Suppressor macrophage treated with lipopolysaccharide for 1 hour (primary cell): ENCODE results near the gene RREB1.

Source experiments
- DNase-seq, 3 donors: peaks; one replicate each; pipeline ENCODE4 v3.0.0-alpha.2; 2020 to 2022

RREB1 gene

DNA sequence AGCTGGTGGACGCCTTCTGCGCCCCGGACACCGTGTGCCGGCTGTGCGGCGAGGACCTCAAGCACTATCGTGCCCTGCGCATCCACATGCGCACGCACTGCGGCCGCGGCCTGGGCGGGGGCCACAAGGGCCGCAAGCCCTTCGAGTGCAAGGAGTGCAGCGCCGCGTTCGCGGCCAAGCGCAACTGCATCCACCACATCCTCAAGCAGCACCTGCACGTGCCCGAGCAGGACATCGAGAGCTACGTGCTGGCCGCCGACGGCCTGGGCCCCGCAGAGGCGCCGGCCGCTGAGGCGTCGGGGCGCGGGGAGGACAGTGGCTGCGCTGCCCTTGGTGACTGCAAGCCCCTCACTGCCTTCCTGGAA is 122.5 kb downstream of the RREB1 start:
- DNase-seq: no peak

DNA sequence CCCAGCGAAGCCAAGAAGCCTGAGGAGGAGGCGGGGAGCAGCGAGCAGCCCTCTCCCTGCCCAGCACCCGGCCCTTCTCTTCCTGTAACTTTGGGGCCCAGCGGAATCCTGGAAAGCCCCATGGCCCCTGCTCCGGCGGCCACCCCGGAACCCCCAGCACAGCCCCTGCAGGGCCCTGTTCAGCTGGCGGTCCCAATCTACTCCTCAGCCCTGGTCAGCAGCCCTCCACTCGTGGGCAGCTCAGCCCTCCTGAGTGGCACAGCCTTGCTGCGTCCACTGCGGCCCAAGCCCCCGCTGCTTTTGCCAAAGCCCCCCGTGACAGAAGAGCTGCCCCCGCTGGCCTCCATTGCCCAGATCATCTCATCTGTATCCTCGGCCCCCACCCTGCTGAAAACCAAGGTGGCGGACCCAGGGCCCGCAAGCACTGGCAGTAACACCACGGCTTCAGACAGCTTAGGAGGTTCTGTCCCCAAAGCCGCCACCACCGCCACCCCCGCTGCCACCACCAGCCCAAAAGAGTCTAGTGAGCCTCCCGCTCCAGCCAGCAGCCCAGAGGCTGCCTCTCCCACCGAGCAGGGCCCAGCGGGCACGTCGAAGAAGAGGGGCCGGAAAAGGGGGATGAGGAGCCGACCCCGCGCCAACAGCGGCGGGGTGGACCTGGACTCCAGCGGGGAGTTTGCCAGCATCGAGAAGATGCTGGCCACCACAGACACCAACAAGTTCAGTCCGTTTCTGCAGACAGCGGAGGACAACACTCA is 123.4 kb downstream of the RREB1 start:
- DNase-seq: no peak

DNA sequence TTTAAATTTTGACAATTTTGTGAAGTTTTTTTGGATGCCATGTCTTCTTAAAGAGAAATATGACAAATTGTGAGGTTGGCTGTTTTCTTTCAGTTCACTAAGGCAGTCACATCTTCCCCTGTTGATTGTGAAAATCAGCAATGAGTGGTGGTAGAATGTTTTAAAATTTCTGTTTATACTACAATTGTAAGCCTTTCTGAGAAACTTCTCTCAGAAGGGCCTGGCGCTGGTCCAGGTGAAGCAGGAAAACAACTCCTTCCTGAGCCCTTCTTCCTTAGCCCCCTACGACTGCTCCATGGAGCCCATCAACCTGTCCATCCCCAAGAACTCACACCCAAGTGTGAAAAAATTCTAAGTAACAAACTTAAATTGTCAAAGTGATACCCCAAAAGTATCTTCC is 124.6 kb downstream of the RREB1 start:
- DNase-seq: no peak

DNA sequence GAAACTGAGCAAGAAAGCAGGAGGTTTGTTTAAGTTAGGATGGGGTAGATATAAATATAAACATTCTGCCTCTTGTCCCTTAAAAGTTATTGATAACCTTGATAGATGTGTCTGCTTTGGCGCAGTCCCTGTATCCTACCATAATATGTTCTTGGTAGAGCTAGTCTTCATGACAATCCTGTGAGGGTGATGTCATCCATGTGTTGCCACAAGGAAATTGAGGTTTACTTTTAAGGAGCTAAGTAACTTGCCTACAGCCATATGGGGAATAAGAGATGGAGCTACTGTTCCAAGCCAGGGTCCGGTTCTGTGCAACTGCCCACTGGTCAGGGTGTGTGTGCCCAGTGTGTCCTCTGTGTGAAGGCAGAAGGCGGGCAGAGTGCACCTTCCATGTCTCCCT is 126.8 kb downstream of the RREB1 start:
- no peak for DNase-seq

DNA sequence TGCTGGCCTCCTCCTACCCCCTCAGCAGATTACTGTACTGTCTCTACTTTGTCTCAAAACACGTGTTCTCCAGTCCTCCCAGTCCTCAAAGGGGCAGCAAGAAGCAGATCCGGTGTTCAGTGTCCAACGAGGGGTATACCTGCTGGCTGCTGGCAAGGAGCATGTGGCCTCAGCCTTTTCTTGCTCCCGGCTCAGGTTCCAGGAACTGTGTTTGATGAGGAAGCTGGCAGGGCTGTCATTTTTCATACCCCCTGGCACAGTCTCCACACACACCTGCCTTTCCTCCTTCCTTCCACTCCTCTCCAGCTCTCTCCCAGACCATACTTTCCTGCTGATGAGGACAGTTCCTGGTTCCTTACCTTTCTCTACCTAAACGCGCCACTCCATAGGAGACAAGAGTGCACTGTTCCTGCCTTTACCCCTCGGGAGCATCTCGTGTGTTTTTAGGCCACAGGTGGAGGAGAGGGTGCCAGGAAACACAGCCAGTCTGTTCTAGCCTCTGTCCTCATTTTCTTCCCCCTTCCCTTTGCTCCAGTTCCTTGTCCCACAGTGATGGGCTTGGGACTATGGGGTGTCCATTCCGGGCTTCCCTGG is 128.0 kb downstream of the RREB1 start:
- no peak for DNase-seq

DNA sequence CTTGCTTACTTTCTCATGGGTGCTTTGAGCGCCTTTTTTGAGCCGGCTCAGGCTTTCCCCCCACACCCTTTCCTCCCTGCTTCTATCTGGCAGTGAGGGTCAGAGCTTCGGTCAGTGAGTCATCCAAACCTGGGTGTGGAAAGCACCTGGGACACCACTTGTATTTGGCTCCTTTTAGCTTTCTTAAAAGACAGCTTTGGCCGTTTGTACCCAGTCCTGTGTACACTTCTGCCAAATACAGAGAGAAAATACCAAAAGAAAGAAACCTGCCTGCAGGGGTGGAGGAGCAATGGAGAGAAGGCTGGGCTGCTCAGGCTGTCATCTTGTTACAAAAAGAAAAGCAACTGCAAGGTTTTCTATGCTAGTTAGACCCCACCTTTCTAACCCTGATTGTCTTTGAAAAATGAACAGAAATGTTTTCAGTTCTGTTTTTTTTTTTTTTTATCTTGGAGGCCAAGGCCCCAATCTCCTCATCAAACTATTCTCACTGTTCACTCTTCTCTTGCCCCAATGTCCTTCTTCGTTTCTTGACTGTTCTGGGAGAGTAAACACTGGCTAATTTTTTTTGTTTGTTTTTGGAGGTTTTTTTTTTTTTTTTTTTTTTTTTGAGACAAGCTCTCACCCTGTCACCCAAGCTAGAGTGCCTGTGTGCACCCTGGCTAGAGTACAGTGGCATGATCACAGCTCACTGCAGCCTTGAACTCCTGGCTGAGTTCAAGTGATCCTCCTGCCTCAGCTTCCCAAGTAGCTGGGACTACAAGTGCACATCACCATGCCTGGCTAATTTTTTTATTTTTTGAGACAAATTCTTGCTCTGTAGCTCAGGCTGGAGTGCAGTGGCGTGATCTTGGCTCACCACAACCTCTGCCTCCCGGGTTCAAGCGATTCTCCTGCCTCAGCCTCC is 128.8 kb downstream of the RREB1 start:
- DNase-seq: no peak

DNA sequence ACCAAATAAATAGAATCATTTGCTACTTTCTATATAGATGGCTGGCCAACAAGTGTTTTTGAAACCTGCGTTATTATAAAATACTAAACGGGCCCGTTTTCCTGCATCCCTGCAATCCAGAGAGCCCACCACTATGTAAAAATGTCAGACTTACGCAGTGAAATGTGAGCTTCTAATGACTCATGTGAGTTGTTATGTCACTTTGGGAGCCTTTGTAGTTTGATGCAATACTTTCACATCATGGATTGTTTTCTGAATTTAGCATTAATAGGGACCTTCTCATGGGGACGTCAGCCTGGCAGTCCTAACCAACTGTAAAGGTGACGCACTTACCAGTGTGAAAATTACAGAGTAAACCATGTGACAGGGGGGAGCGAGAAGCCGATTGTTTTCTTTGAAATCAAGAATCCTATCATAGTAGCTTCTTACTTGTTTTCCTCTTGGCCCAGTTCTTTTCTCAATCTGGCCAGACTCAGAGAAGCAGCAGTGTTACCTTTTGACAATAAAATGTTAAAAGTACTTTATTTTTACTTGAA is 130.0 kb downstream of the RREB1 start:
- peak in 1 of 3 donors; percentile 29 for DNase-seq

DNA sequence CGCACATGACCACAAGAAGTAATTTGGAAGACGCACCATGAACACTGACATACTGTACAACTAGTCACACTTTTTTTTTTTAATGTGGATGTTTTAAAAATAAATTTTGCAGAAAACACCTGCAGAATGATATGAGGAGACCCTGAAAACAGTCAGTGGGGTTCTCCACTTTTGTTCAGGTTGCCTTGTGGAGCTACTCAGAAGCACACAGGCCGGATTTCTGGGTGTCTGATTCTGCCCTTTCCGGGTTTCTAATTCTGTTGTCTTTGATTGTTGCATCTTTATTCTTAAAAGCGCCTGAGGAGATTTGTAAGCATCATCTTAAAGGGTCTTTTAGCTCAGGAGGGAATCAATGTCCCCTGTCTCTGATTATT is 130.8 kb downstream of the RREB1 start:
- no peak for DNase-seq

DNA sequence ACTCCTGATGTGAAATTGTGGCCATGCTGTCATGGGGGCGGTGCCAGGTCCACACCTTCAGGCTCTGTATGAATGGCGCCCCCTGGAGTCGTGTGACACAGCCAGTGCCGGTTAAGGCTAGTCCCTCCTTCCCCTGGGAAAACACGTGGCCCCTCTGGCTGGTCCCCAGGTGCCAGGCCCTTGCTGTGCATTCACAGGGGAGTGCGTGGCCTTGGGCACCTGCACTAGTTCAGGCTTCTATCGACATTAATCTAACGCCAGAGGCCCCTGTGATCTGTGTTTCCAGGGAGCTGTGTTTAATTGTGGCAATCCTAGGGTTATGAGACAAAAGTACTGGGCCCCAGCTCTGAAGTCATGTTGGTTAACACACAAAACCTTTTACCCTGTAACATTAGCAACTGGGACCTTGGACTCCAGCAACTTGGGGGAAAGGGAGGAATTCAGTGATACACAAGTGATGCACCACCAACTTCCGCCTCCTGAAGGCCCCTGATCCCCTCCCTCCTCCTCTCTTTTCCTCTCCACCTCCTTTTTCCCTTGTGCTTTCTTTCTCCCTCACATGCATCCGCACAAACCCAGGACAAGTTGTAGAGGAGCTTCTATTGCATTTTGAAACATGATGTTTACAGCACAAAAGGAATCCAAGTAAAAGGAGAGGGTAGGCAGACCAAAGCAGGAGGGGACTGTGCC is 131.3 kb downstream of the RREB1 start:
- DNase-seq: peak; percentile 78 to 90 (median 80)

DNA sequence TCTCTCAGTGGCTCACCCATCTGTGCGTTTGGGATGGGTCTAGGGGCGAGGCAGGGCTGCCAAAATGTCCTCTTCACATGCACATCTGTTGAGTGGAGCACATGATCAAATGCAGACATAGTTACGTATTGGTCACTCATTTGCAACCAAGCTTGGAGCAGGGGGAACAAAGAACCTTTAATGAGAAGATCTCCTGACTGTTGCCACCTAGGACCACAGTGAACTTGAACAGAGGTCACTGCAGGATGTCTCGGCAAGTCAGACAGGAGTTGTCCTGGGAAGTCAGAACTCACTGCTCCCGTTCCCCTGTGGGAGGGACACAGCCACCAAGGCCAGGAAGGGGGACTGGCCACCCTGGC is 131.8 kb downstream of the RREB1 start:
- no peak for DNase-seq

DNA sequence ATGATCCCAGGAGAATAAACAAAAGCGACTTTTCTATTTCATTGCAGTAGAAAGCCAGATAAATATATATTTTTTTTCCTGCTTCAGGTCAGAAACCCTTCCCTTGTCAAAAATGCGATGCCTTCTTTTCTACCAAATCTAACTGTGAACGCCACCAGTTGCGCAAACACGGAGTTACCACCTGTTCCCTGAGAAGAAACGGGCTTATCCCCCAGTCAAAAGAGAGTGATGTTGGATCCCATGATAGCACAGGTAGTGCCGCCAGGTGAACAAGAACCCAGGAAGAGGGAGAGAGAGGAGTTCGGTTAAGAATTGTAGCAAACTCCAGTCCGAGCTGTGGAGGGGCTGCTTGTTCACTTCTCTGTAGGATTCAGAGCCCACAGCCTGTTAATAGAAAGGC is 132.6 kb downstream of the RREB1 start:
- DNase-seq: no peak

DNA sequence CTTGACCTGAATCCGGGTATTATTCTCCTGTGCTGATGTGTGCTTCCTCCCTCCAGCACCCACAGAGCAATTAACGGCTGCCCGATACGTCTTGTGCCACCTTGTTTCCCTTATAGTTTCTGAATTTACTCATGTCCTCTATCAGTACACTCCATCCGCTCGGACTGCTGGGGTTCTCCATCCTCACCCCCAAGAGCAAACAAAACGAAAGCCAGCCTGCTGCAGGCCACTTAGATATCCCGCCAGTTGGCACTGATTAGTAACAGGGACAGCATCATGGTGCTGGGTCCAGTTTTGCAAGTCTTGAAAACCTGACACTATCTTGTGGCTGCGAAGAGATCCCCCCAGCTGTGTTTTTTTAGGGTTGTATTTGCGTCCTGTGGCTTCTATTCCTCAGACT is 133.4 kb downstream of the RREB1 start:
- DNase-seq: no peak

DNA sequence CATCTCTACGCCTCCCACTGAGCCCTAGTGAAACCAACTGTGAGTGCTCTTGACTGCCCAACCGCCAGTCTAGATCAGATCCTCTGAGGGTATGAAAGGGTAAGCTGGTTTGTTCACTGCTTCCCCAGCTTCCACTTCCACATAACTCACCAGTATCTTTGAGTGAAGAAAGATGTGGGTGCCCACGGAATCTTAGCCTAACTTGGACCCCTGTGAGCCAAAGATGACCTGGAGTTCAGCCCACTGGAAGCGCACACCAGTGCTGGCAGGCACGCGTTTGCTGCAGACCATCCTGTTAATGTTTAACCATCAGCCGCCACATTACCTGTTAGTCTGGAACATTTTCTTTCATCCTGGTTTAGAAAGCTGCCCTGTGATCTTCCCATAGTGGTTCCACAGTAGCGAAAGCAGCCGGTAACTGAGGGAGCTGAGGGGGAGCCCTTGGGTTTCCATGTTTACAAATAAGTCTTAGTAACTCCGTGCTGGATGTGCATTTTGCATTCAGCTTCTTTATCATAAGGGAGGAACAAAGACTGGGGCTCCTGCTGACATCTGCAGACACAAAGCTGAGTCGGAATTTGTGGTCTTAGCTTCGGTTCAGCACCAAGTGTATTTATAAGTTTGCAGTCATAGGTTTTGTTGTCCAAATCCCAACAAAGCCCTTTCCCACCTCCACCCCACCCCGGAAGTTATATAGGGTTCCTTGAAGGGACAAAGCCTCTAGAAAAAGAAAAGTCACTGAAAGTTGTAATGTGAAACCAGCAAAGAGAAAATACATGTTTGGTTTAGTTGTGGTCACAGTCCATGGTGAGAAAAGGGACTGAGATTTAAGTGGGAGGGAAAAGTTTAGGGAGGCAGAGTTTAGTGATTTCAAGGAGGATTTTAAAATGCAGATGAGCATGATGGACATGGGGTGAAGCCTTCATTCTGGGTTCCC is 134.2 kb downstream of the RREB1 start:
- no peak for DNase-seq

DNA sequence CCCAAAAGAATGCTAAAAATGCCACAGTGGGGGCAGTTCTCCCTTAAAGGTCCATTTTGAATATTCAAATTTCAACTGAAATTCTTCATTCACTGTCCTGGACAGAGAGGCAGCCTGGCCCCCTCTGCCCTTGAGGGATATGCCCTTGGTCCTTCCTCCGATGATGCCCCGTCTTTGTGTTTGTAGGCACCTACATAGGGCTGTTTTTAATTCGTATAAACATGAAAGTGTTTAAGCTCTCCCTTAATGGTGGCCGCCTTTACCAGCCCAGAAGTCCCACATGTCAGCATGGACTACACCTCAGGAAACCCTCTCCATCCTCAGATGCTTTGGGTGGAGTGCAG is 135.0 kb downstream of the RREB1 start:
- no peak for DNase-seq

DNA sequence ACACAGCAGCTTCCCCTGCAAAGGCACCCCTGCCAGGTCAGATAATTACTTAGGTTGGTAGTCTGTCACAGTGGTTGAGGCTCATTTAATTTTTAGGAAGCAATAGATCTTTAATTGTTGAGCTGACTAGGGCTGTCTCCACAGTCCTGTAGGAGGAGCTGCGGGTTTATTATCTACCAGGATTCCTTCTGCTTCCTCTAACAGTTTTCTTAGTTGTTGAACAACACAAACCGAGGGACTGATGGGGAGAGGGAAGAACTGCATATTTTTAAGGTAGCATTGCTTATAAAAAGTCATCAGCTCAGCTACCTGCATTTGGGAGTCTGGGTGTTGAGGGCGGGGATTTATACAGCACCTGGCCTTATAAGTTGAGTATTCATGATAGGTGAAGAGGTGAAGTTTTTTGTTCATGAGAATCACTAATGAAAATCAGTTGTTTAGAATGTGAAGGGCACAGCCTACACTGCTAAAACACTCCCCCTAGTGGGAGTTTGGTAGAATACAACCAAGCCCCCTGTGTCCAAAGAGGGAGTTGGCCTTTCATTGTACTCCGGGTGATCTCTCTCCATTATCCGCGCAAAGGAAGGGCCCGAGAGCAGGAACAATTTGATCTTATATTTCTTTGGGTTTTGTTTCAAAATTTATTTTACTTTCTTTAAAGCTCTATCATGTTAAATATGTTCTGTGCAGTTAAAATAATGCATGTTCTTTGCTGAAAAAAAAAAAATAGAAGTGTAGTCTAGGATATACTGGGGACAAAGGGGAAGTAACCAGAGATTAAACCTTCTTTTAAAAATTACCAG is 135.6 kb downstream of the RREB1 start:
- DNase-seq: peak; percentile 80 to 87 (median 84)

DNA sequence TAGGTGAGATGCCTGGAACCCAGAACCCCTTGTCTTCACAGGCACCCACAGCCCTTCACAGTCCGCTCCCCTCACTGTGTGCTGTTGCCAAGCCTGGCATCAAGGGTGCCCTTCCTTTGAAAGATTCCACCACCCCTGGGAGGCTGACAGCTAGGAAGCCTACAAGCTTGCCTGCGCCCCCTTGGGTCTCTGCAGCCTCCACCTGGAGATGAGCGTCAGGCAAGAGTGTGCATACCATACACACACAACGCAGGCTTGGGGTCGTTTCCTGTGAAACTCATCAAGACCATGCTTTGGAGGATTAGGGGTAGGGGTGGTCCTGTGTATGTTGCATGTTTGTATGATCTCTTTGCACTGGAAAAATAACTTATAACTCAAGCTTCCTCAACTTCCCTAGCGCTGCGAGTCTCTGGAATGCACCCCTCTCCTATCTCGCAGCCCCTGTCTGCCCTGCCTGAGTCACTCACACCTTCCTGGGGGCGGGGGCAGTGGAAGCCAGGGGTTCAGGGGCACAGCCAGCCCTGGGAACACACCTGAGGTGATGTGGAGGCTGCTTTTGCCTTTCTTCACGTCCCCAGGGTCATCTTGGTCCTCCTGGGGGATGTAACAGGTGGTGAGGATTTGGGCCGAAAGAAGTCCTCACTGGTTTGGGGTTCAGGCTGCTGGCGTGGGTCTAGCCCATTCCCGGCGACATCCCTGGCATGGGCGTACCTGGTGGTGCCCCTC is 138.1 kb downstream of the RREB1 start:
- no peak for DNase-seq

DNA sequence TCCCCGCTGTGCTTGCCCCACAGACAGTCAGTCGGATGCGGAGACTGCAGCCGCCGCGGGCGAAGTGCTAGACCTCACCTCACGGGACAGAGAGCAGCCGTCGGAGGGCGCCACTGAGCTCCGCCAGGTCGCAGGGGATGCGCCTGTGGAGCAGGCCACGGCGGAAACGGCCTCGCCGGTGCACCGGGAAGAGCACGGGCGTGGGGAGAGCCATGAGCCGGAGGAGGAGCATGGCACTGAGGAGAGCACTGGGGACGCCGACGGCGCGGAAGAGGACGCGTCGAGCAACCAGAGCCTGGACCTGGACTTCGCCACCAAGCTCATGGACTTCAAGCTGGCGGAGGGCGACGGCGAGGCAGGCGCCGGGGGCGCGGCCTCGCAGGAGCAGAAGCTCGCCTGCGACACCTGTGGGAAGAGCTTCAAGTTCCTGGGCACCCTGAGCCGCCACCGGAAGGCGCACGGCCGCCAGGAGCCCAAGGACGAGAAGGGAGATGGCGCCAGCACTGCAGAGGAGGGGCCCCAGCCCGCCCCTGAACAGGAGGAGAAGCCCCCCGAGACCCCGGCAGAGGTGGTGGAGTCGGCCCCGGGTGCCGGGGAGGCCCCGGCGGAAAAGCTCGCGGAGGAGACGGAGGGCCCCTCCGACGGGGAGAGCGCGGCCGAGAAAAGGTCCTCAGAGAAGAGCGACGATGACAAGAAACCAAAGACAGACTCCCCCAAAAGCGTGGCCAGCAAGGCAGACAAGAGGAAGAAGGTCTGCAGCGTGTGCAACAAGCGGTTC is 138.8 kb downstream of the RREB1 start:
- DNase-seq: no peak

DNA sequence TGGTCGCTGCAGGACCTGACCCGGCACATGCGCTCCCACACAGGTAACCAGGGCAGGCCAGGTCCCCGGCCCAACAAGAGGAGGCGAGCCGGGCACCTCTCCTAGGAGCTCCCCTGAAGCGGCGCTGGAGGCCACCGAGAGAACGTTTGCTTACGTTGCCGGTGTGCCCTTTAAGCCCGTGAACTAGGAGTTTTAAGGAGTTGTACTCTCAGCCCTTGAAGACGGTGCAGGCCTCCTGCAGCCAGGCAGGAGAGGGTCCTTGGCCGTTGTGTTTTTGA is 139.4 kb downstream of the RREB1 start:
- DNase-seq: no peak

DNA sequence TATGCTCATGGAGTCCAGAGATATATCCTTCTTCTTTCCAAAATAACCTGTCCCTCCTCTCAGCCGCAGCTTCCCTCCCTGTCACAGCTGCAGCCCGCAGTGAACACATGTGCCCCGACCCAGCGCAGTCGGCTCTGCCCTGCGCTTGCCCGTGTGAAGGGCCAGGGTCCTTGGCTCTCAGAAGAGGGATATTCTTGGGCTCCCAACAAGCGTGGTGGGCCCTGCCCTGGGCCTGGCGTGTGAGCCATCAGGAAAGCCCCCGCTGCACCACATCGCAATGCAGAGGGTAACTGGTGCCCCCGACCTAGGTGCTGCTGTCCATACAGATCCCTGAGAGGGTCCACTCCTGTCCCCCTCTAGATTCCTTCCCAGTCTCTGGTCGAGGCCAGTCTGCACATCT is 140.1 kb downstream of the RREB1 start:
- no peak for DNase-seq

DNA sequence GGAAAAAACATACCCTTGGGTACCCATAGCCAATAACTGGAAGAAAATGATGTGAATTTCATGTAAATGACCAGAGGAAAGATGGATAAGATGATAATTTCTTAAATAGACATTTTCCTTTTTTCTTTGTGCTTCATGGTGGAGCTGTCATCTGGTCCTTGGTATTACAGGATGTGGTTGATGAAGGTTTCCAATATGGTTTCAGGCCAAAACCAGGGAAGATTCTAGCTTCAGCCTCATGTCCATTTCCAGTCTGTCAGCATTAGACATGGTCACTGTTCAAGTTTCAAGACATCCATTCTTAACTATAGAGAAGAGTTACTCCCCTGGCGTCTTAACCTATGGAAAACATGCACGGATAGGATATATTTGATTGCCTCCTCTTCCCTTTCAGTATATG is 141.6 kb downstream of the RREB1 start:
- DNase-seq: no peak
